ENCODE measurements around the gene GP1BB.

Gene GP1BB

GRCh38 chr22:19727310-19728150 lies 4.2 kb downstream of the GP1BB start:
- no peak for DNase-seq (ENCODE audit: low spot score)

- DNase-seq (ENCODE audit: low spot score), result no peak
These were observed 4.9 kb downstream of the GP1BB start for GRCh38 chr22:19728271-19728670.

DNA sequence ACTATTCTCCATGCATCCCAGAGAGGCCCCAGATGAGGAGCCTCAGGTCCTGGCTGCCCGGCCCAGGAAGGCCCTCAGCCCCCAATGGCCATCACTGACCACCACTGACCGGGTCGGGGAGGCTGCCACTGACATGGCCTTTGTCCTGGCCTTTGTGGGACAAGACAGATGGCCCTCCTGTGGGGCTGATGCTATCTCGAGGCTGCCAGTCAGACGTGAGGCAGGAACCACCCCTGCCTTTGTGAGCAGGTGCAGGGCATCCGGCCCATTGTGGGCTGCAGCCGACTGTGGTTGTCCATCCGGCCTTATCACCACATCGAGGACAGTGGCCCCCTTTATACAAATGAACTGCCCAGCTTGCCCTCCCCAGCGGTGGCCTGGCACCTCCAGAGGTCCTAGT lies 5.5 kb downstream of the GP1BB start:
- DNase-seq (ENCODE audit: low spot score), result no peak

GRCh38 chr22:19729507-19729906 lies 6.2 kb downstream of the GP1BB start:
- no peak for DNase-seq (ENCODE audit: low spot score)

DNA sequence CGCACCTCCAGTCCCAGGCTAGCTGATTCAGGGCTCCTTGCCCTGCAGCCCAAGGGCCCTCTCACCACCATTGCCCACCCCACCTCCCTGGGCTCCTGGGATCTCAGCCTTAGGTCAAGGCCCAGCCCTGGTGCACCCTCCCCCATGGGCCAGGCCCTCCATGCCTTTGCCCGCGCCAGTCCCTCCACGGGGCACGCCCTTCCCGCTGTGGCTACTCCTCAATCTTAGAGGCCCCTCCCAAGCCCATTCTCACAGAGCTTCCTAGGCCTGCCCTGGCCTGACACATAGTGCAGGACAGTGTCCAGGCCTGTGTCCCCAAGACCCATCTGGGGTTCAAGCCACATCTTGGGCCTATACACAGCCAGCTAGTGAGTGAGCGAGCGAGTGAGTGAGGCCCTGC lies 6.9 kb downstream of the GP1BB start:
- no peak for DNase-seq (ENCODE audit: low spot score)

DNA sequence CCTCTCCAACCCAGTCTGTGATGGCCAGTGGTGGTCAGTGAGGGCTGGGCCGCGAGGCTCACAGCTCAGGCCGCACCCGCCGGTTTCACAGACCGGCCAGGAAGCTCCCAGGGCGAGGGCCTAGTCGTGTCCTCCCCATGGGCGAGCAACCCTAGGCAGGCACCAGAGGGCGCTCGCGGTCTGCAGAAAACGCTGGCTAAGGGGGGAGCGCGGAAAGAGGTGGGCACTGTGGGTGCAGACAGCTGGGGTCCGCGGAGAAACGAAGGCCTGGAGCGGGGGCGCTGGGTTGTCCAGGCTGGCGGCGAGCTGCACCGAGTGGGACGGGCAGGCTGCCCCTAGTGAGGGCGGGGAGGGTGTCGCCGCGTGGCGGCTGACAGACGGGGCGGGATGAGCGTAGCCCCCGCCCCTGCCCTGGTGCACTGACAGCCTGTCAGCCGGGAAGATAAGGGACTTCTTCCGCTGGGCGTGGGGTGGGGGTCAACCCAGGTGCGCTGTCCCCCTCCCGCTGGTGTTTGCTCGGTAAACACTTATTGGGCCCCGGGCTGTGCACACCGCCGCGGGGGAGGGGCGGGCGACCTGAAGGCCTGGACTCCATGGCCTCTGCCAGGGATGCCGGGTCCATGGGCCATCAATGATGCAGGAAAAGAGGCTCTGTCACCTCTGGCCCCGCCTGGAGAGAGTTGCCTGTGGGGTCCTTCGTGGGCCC lies 7.5 kb downstream of the GP1BB start:
- peak; percentile 94 for DNase-seq (ENCODE audit: low spot score)

- DNase-seq (ENCODE audit: low spot score), result no peak
These were observed 8.2 kb downstream of the GP1BB start for GRCh38 chr22:19731361-19732135.

- DNase-seq (ENCODE audit: low spot score), result no peak
These were observed 9.2 kb downstream of the GP1BB start for GRCh38 chr22:19732403-19733113.

GRCh38 chr22:19733755-19734154 lies 10.4 kb downstream of the GP1BB start:
- DNase-seq (ENCODE audit: low spot score), result no peak

- DNase-seq (ENCODE audit: low spot score), result no peak
These were observed 10.8 kb downstream of the GP1BB start for GRCh38 chr22:19734163-19734562.

DNA sequence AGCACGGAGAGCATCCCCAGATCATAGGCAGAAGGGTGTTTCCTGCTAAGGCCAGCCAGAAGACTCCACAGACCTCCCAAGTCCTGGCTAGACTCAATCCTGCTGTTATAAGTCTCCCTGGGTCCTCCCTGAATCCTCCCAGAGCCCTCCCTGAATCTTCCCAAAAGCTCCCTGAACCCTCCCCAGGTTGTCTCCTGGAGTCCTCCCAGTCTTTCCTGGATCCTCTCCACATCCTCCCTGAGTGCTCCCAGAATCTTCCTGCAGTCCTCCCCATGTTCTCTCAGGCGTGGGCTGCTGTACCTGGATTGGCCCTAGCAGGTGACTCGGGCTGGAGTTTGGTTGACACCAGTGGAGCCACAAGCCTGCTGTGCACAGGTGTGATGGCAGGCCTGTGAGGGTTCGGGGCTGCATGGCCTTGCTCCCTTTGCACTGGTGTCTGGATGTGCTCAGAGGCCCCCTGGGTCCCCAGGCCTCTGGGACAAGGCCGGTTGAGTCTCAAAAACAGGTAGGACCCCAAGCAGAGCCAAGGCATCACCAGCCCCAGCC lies 11.6 kb downstream of the GP1BB start:
- no peak for DNase-seq (ENCODE audit: low spot score)

DNA sequence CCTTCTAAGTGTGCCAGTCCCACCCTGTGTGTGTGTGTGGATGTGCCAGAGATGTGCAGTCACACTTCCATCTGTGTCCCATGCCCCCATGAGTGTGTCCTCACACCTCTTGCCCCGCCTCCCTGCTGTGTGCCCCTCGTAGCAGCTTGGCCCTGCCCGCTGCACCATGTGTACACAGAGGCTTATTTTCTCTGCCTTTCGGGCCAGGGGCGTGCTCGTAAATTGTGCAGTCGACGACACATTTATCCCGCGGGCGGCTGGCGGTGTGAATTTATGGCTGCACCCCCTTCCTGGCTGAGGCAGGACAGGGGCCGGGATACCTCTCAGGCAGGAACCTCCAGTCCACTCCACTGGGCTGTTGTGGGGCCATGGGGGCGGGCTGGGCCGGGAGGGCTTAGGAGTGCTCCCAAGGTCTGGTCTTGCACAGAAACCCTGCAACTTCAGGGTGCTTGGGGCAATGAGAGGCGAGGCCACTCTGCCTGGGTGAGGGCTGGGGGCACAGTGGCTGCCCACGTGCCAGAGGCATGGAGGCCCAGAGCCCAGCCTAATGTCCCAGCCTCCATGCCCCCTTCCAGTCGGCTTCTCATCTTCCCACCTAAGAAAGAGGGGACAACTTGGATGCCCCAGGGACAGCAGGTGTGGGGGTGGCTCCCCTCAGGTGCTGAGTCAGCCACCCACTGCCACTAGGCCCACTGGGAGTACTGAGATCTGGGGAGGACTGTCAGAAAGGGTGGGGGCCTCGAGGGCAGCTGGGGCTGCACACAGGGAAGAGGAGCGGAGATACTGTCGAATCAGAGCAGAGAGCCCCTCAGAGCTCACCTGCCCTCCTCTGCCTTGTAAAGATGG lies 12.5 kb downstream of the GP1BB start:
- no peak for DNase-seq (ENCODE audit: low spot score)

GRCh38 chr22:19737846-19738663 lies 14.7 kb downstream of the GP1BB start:
- DNase-seq (ENCODE audit: low spot score), result no peak

- DNase-seq (ENCODE audit: low spot score), result no peak
These were observed 15.5 kb downstream of the GP1BB start for GRCh38 chr22:19738664-19739447.

- DNase-seq (ENCODE audit: low spot score), result no peak
These were observed 16.1 kb downstream of the GP1BB start for GRCh38 chr22:19739448-19739895.

GRCh38 chr22:19739911-19740449 lies 16.6 kb downstream of the GP1BB start:
- DNase-seq (ENCODE audit: low spot score), result no peak

- no peak for DNase-seq (ENCODE audit: low spot score)
These were observed 17.2 kb downstream of the GP1BB start for GRCh38 chr22:19740586-19740985.

GRCh38 chr22:19741053-19741452 lies 17.7 kb downstream of the GP1BB start:
- no peak for DNase-seq (ENCODE audit: low spot score)

Data from AG20443 (cell line).